ENCODE data around the gene MOB3B.
"Not testable (repeated sequence)": the region's sequence is repeated elsewhere in the genome, so short reads cannot be mapped to it uniquely, and the experiment has no call there.

MOB3B gene

GRCh38 chr9:27473111-27473529, 56.5 kb downstream of the MOB3B start:
- DNase-seq: no peak

GRCh38 chr9:27472195-27472594, 57.4 kb downstream of the MOB3B start:
- no peak for DNase-seq

GRCh38 chr9:27471789-27472188, 57.8 kb downstream of the MOB3B start:
- DNase-seq: no peak

- DNase-seq: no peak
Observed at GRCh38 chr9:27471366-27471765, 58.2 kb downstream of the MOB3B start.

GRCh38 chr9:27470291-27470856, 59.2 kb downstream of the MOB3B start:
- DNase-seq: no peak

GRCh38 chr9:27469550-27469949, 60.1 kb downstream of the MOB3B start:
- no peak for DNase-seq

GRCh38 chr9:27468462-27469110, 61.0 kb downstream of the MOB3B start:
- no peak for DNase-seq

GRCh38 chr9:27468000-27468399, 61.6 kb downstream of the MOB3B start:
- no peak for DNase-seq

GRCh38 chr9:27467486-27467885, 62.1 kb downstream of the MOB3B start:
- no peak for DNase-seq

- not testable (repeated sequence) for DNase-seq
Observed at GRCh38 chr9:27466516-27466915, 63.1 kb downstream of the MOB3B start.

- not testable (repeated sequence) for DNase-seq
Observed at GRCh38 chr9:27464950-27465349, 64.7 kb downstream of the MOB3B start.

- DNase-seq: no peak
Observed at GRCh38 chr9:27462846-27463245, 66.8 kb downstream of the MOB3B start.

GRCh38 chr9:27462434-27462833, 67.2 kb downstream of the MOB3B start:
- DNase-seq: no peak

GRCh38 chr9:27460226-27461023, 69.2 kb downstream of the MOB3B start:
- no peak for DNase-seq

- DNase-seq: no peak
Observed at GRCh38 chr9:27457445-27457844, 72.2 kb downstream of the MOB3B start.

GRCh38 chr9:27453860-27454553, 75.6 kb downstream of the MOB3B start:
- DNase-seq: no peak

GRCh38 chr9:27451207-27451797, 78.3 kb downstream of the MOB3B start:
- DNase-seq: no peak

GRCh38 chr9:27450752-27451151, 78.9 kb downstream of the MOB3B start:
- no peak for DNase-seq

- DNase-seq: not testable (repeated sequence)
Observed at GRCh38 chr9:27448356-27448755, 81.3 kb downstream of the MOB3B start.

- DNase-seq: no peak
Observed at GRCh38 chr9:27447031-27447683, 82.5 kb downstream of the MOB3B start.

GRCh38 chr9:27445688-27446087, 83.9 kb downstream of the MOB3B start:
- DNase-seq: no peak

- no peak for DNase-seq
Observed at GRCh38 chr9:27445057-27445595, 84.5 kb downstream of the MOB3B start.

Data from NCI-H2029 (cell line).